ENCODE data around the gene EGFR.

- TF ChIP-seq CTCF (conservative IDR thresholded peaks at IDR 0.05 in 1 of 2, IDR thresholded peaks at IDR 0.05 in 1 of 2; ENCODE audit: low read depth in 1 of 2, low read length in 2 of 2) (no peak), EZH2 (IDR thresholded peaks at IDR 0.05; ENCODE audit: low read length, missing control alignments) (no peak)
These were observed 5.2 kb downstream of the EGFR start for GRCh38 chr7:55023841-55024505.

Measured in fibroblast of lung (primary cell).